Measurements from ENCODE around the gene KSR1. TPM values are rescaled to one million over a fixed set of nuclear protein-coding genes. Genes with fewer than 3 reads are reported as not detected.

KSR1 gene
- polyA plus RNA-seq, 1 experiment: 28.2 TPM

DNA sequence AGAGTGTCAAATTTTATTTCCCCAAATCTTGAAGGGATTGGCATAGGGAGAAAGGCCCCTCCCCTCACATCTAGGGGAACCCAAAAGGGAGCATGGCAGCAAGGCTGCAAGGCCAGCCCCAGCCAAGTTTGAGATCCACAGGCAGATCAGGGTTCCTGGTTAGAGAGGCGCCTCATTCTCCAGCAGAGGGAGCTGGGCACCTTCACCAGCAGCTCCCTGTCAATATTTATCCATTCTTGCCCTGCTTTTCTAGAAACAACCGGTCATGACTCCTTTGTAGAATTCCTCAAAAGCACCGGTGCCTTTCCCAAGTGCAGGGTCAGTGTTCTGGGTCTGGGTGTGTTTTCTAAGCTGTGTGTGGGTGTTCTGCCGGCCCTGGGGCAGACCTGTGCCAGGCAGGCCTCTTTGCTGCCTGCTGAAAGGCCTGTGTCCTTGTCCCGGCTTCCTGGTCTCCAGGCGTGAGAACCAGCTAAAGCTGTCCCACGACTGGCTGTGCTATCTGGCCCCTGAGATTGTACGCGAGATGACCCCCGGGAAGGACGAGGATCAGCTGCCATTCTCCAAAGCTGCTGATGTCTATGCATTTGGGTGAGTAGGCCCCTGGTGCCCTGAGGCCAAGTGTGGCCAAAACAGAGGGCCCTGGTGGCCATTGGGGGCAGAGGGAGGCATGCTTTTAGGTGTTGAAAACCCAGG is 153.5 kb downstream of the KSR1 start:
- H3K9me3 ChIP-seq (ENCODE audit: control insufficient read depth, insufficient read depth, low read length): no peaks in the 10 kb centered on the region; the same call in 1 of the 2 replicates
- TF ChIP-seq, protein P1, sequence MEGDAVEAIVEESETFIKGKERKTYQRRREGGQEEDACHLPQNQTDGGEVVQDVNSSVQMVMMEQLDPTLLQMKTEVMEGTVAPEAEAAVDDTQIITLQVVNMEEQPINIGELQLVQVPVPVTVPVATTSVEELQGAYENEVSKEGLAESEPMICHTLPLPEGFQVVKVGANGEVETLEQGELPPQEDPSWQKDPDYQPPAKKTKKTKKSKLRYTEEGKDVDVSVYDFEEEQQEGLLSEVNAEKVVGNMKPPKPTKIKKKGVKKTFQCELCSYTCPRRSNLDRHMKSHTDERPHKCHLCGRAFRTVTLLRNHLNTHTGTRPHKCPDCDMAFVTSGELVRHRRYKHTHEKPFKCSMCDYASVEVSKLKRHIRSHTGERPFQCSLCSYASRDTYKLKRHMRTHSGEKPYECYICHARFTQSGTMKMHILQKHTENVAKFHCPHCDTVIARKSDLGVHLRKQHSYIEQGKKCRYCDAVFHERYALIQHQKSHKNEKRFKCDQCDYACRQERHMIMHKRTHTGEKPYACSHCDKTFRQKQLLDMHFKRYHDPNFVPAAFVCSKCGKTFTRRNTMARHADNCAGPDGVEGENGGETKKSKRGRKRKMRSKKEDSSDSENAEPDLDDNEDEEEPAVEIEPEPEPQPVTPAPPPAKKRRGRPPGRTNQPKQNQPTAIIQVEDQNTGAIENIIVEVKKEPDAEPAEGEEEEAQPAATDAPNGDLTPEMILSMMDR (IDR thresholded peaks at IDR 0.05; ENCODE audit: low read depth, low read length): peak; percentile 57
- H3K27ac ChIP-seq (ENCODE audit: low read depth, low read length): no peak overlapping the region
- no peak overlapping the region for H3K4me3 ChIP-seq (ENCODE audit: low read depth, low read length)
- POLR2A ChIA-PET: no interaction called here
- no peak for DNase-seq (ENCODE audit: low read depth, low spot score)
- CTCF ChIA-PET: interaction anchor here (0.6 to 7.0 kb wide), 9 partner anchors 9 to 383 kb away, joined by 3 to 60 read pairs (median 3); no protein-coding TSS in a partner anchor
- no peaks in the 10 kb centered on the region for H3K27me3 ChIP-seq (ENCODE audit: control insufficient read depth, insufficient read depth, low read length)

DNA sequence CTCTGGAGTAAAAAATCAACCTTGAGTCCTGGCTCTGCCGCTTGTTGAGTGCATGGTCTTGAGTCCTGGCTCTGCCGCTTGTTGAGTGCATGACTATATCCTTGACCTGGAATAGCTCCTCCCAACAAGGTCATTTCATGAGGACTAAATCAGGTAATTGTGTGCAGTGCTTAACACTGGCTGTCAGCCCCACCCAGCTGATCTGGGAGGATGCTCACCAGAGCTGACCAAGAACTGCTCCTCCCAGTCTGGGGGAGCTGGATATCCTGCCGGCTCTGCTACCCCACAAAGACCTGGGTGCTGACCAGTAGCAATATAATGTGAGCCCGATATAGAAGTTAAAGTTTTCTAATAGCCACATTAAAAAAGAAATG is 154.0 kb downstream of the KSR1 start:
- TF ChIP-seq, protein P1 (IDR thresholded peaks at IDR 0.05; ENCODE audit: low read depth, low read length): no peak
- CTCF ChIA-PET: interaction anchor here (0.6 to 7.0 kb wide), 6 partner anchors 9 to 74 kb away, joined by 3 to 60 read pairs (median 3); no protein-coding TSS in a partner anchor

DNA sequence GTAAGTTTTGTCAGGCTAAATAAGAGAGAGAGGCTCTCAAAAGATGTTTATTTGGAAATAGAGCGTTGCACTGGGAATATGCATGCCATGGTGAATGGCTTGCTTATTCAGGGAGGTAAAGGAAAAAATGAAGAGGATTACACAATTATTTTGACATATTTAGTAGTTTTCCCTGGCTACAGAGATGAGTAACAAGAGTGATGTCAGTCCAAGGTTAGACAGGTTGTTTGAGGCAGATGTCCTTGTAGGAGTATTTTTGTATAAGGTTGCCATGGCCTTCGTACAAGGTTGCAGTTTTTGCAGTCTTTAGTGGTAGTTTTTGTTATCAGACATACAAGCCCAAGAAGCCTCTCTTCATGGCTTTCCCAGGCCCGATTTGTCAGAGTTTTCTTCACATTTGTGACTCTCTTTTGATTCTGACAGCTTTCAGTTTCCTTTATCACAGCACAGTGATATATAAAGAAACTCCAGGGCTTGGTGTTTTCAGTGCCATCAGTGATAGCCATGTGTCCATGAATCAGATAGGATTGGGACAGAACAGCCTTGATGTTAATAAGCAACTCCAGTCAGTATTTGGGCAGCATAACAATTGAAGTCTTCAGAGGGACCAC is 156.0 kb downstream of the KSR1 start:
- no peaks in the 10 kb centered on the region; the same call in 1 of the 2 replicates for H3K9me3 ChIP-seq (ENCODE audit: control insufficient read depth, insufficient read depth, low read length)

More for the DNA sequence above, 154.0 kb downstream of the KSR1 start:
- Histone ChIP-seq H3K9me3 (ENCODE audit: control insufficient read depth, insufficient read depth, low read length) (no peaks in the 10 kb centered on the region; the same call in 1 of the 2 replicates), H3K27me3 (ENCODE audit: control insufficient read depth, insufficient read depth, low read length) (no peaks in the 10 kb centered on the region), H3K27ac (ENCODE audit: low read depth, low read length) (no peak overlapping the region), H3K4me3 (ENCODE audit: low read depth, low read length) (no peak overlapping the region)
- POLR2A ChIA-PET: no interaction called here
- no peak for DNase-seq (ENCODE audit: low read depth, low spot score)

DNA sequence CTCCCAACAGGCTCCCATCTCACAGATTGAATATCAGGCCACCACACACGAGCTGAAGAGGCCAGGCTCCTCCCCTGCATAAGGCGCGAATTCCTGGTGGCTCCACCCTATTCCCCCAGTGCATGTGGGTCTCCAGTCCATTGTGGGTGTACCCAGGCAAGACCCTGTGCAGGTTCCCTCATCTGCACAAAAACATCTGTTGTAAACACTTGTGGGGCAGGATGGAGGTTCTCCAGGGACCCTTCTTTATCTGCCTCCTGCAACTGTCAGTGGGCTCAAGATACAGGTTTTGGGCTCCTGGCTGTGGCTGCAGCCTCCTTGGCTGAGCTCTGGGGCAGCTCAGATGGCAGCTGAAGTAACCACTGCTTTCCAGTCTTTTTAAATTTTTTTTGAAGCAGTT is 157.2 kb downstream of the KSR1 start:
- Histone ChIP-seq H3K4me3 (ENCODE audit: low read depth, low read length) (no peak overlapping the region), H3K9me3 (ENCODE audit: control insufficient read depth, insufficient read depth, low read length) (no peaks in the 10 kb centered on the region; the same call in 1 of the 2 replicates), H3K27ac (ENCODE audit: low read depth, low read length) (no peak overlapping the region), H3K27me3 (ENCODE audit: control insufficient read depth, insufficient read depth, low read length) (no peaks in the 10 kb centered on the region)
- ChIA-PET CTCF (interaction anchor here (0.6 to 7.0 kb wide), 7 partner anchors 12 to 377 kb away, joined by 3 to 60 read pairs (median 4); no protein-coding TSS in a partner anchor), POLR2A (no interaction called here)
- no peak for DNase-seq (ENCODE audit: low read depth, low spot score)
- TF ChIP-seq, protein P1 (IDR thresholded peaks at IDR 0.05; ENCODE audit: low read depth, low read length): no peak

More for the DNA sequence above, 156.0 kb downstream of the KSR1 start:
- TF ChIP-seq, protein P1 (IDR thresholded peaks at IDR 0.05; ENCODE audit: low read depth, low read length): no peak
- no peaks in the 10 kb centered on the region for H3K27me3 ChIP-seq (ENCODE audit: control insufficient read depth, insufficient read depth, low read length)
- ChIA-PET CTCF (interaction anchor here (1.1 to 7.0 kb wide), 2 partner anchors 11 to 42 kb away, joined by 4 to 60 read pairs; no protein-coding TSS in a partner anchor), POLR2A (no interaction called here)
- no peak overlapping the region for H3K4me3 ChIP-seq (ENCODE audit: low read depth, low read length)
- H3K27ac ChIP-seq (ENCODE audit: low read depth, low read length): no peak overlapping the region
- no peak for DNase-seq (ENCODE audit: low read depth, low spot score)

DNA sequence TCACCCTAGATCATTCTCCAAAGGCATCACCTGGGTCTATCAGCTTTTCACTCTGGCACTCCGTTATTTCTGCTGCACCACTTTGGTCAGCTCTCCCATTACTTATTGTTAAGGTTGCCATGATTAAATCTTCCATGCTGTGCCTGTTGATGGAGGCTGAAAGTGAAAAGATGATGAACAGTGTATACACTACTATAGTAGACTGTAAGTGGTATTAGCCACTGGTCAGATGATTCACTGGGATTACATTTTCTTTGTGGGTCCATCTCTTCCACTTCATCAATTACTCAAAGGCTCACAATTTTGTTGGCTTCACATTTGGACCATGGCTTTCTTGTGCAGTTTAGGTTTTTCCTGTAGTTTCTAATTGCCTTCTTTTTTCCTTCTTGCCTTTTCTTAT is 158.9 kb downstream of the KSR1 start:
- H3K4me3 ChIP-seq (ENCODE audit: low read depth, low read length): no peak overlapping the region
- H3K27ac ChIP-seq (ENCODE audit: low read depth, low read length): no peak overlapping the region
- POLR2A ChIA-PET: no interaction called here
- DNase-seq (ENCODE audit: low read depth, low spot score): no peak
- TF ChIP-seq, protein P1 (IDR thresholded peaks at IDR 0.05; ENCODE audit: low read depth, low read length): no peak
- no peaks in the 10 kb centered on the region; the same call in 1 of the 2 replicates for H3K9me3 ChIP-seq (ENCODE audit: control insufficient read depth, insufficient read depth, low read length)
- CTCF ChIA-PET: interaction anchor here (1.5 to 7.0 kb wide), 3 partner anchors 14 to 378 kb away, joined by 3 to 60 read pairs (median 6); no protein-coding TSS in a partner anchor
- no peaks in the 10 kb centered on the region for H3K27me3 ChIP-seq (ENCODE audit: control insufficient read depth, insufficient read depth, low read length)

Measured in AG04450 (cell line).